ENCODE results near the gene HPSE.
"Not testable (repeated sequence)": the region's sequence is repeated elsewhere in the genome, so short reads cannot be mapped to it uniquely, and the experiment has no call there.

HPSE gene

GRCh38 chr4:83328521-83329187 lies 6.0 kb downstream of the HPSE start:
- no peak for ATAC-seq (ENCODE audit: insufficient read depth, low read depth)
- H3K9me3 ChIP-seq (ENCODE audit: insufficient read depth, low read length, severe bottlenecking) = no peaks in the 10 kb centered on the region
- no peak overlapping the region for H3K9ac ChIP-seq (ENCODE audit: low read depth, low read length)
- no peak overlapping the region for H3K4me2 ChIP-seq (ENCODE audit: insufficient read depth, low read length)
- no peak overlapping the region for H3K4me3 ChIP-seq (ENCODE audit: low read depth in 1 of 2, low read length in 2 of 2)
- H3K27ac ChIP-seq (ENCODE audit: low read length) = no peak overlapping the region
- H3K79me2 ChIP-seq (ENCODE audit: insufficient read depth, low read length) = no peaks in the 10 kb centered on the region
- DNase-seq = no peak
- TF ChIP-seq EZH2 (IDR thresholded peaks at IDR 0.05; ENCODE audit: borderline replicate concordance, low read depth, low read length, severe bottlenecking) = no peak
- TF ChIP-seq, protein P1, sequence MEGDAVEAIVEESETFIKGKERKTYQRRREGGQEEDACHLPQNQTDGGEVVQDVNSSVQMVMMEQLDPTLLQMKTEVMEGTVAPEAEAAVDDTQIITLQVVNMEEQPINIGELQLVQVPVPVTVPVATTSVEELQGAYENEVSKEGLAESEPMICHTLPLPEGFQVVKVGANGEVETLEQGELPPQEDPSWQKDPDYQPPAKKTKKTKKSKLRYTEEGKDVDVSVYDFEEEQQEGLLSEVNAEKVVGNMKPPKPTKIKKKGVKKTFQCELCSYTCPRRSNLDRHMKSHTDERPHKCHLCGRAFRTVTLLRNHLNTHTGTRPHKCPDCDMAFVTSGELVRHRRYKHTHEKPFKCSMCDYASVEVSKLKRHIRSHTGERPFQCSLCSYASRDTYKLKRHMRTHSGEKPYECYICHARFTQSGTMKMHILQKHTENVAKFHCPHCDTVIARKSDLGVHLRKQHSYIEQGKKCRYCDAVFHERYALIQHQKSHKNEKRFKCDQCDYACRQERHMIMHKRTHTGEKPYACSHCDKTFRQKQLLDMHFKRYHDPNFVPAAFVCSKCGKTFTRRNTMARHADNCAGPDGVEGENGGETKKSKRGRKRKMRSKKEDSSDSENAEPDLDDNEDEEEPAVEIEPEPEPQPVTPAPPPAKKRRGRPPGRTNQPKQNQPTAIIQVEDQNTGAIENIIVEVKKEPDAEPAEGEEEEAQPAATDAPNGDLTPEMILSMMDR (IDR thresholded peaks at IDR 0.05; ENCODE audit: borderline replicate concordance, extremely low read depth, low read length, poor library complexity, severe bottlenecking) = peak; percentile 35
- H2AFZ ChIP-seq (ENCODE audit: low read depth, low read length) = no peak overlapping the region
- H3K36me3 ChIP-seq (ENCODE audit: insufficient read depth, low read length) = no peaks in the 10 kb centered on the region
- peaks cover 31% of the 10 kb centered on the region for H3K27me3 ChIP-seq (ENCODE audit: insufficient read depth, low read length, poor library complexity)
- no peaks in the 10 kb centered on the region for H3K4me1 ChIP-seq (ENCODE audit: insufficient read depth, low read length)
- H4K20me1 ChIP-seq (ENCODE audit: insufficient read depth, low read length) = no peaks in the 10 kb centered on the region

GRCh38 chr4:83326546-83326945 lies 8.1 kb downstream of the HPSE start:
- H2AFZ ChIP-seq (ENCODE audit: low read depth, low read length) = no peak overlapping the region
- no peaks in the 10 kb centered on the region for H3K36me3 ChIP-seq (ENCODE audit: insufficient read depth, low read length)
- no peak overlapping the region for H3K9ac ChIP-seq (ENCODE audit: low read depth, low read length)
- peaks cover 18% of the 10 kb centered on the region for H3K27me3 ChIP-seq (ENCODE audit: insufficient read depth, low read length, poor library complexity)
- H3K4me1 ChIP-seq (ENCODE audit: insufficient read depth, low read length) = no peaks in the 10 kb centered on the region
- H3K4me3 ChIP-seq (ENCODE audit: low read depth in 1 of 2, low read length in 2 of 2) = no peak overlapping the region
- H3K79me2 ChIP-seq (ENCODE audit: insufficient read depth, low read length) = no peaks in the 10 kb centered on the region
- H4K20me1 ChIP-seq (ENCODE audit: insufficient read depth, low read length) = no peaks in the 10 kb centered on the region
- H3K9me3 ChIP-seq (ENCODE audit: insufficient read depth, low read length, severe bottlenecking) = no peaks in the 10 kb centered on the region
- H3K27ac ChIP-seq (ENCODE audit: low read length) = no peak overlapping the region
- DNase-seq (no peak), ATAC-seq (ENCODE audit: insufficient read depth, low read depth) (no peak)
- H3K4me2 ChIP-seq (ENCODE audit: insufficient read depth, low read length) = no peak overlapping the region
- TF ChIP-seq EZH2 (IDR thresholded peaks at IDR 0.05; ENCODE audit: borderline replicate concordance, low read depth, low read length, severe bottlenecking) = no peak
- TF ChIP-seq, protein P1 (IDR thresholded peaks at IDR 0.05; ENCODE audit: borderline replicate concordance, extremely low read depth, low read length, poor library complexity, severe bottlenecking) = no peak

DNA sequence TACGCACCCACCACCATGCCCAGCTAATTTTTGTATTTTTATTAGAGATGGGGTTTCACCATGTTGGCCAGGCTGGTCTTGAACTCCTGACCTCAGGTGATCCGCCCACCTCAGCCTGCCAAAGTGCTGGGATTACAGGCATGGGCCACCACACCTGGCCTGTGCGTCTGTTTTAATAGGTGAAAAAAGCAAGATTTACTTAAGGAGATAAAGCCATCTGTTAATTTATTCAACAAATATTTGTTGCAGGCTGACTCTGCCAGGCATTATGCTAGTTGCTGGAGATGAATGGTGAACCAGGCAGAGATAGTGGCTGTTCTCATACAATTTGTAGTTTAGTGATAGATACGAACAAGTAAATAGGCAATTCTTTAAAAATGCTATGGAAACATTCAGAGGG lies 9.3 kb downstream of the HPSE start:
- not testable (repeated sequence) for H3K79me2 ChIP-seq (ENCODE audit: insufficient read depth, low read length); H3K4me3 ChIP-seq (ENCODE audit: low read depth in 1 of 2, low read length in 2 of 2); H3K4me2 ChIP-seq (ENCODE audit: insufficient read depth, low read length); H3K27ac ChIP-seq (ENCODE audit: low read length); H2AFZ ChIP-seq (ENCODE audit: low read depth, low read length); H3K4me1 ChIP-seq (ENCODE audit: insufficient read depth, low read length); ATAC-seq (ENCODE audit: insufficient read depth, low read depth); H4K20me1 ChIP-seq (ENCODE audit: insufficient read depth, low read length); H3K9ac ChIP-seq (ENCODE audit: low read depth, low read length); H3K36me3 ChIP-seq (ENCODE audit: insufficient read depth, low read length); DNase-seq; H3K9me3 ChIP-seq (ENCODE audit: insufficient read depth, low read length, severe bottlenecking)
- H3K27me3 ChIP-seq (ENCODE audit: insufficient read depth, low read length, poor library complexity) = peaks cover 18% of the 10 kb centered on the region

DNA sequence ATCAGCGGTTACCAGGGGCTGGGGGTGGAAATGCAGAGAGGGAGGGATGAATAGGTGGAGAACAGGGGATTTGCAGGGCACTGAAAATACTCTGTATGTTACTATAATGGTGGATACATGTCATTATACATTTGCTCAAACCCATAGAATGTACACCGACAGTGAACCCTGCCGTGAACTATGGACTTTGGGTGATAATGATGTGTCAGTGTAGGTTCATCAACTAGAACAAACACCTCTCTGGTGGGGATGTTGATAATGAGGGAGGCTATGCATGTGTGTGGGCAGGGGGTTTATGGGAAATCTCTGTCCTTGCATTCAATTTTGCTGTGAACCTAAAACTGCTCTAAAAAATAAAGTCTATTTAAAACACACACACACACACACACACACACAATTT lies 11.5 kb downstream of the HPSE start:
- DNase-seq (no peak), ATAC-seq (ENCODE audit: insufficient read depth, low read depth) (no peak)
- no peaks in the 10 kb centered on the region for H3K79me2 ChIP-seq (ENCODE audit: insufficient read depth, low read length)
- TF ChIP-seq, protein P1 (IDR thresholded peaks at IDR 0.05; ENCODE audit: borderline replicate concordance, extremely low read depth, low read length, poor library complexity, severe bottlenecking) = no peak
- TF ChIP-seq EZH2 (IDR thresholded peaks at IDR 0.05; ENCODE audit: borderline replicate concordance, low read depth, low read length, severe bottlenecking) = no peak
- H2AFZ ChIP-seq (ENCODE audit: low read depth, low read length) = no peak overlapping the region
- H3K27ac ChIP-seq (ENCODE audit: low read length) = no peak overlapping the region
- H3K4me2 ChIP-seq (ENCODE audit: insufficient read depth, low read length) = no peak overlapping the region
- no peaks in the 10 kb centered on the region for H3K36me3 ChIP-seq (ENCODE audit: insufficient read depth, low read length)
- no peaks in the 10 kb centered on the region for H3K4me1 ChIP-seq (ENCODE audit: insufficient read depth, low read length)
- H4K20me1 ChIP-seq (ENCODE audit: insufficient read depth, low read length) = no peaks in the 10 kb centered on the region
- no peak overlapping the region for H3K9ac ChIP-seq (ENCODE audit: low read depth, low read length)
- no peaks in the 10 kb centered on the region for H3K9me3 ChIP-seq (ENCODE audit: insufficient read depth, low read length, severe bottlenecking)
- H3K4me3 ChIP-seq (ENCODE audit: low read depth in 1 of 2, low read length in 2 of 2) = no peak overlapping the region
- H3K27me3 ChIP-seq (ENCODE audit: insufficient read depth, low read length, poor library complexity) = peaks cover 3% of the 10 kb centered on the region

All from DND-41 (cell line).